Measurements from ENCODE around the gene EPN2. TPM values are rescaled to one million over a fixed set of nuclear protein-coding genes. Genes with fewer than 3 reads are reported as not detected.

The EPN2 gene
- total and polyA plus RNA-seq, 12 donors, result 12.0 to 53.8 (median 22.5) TPM

DNA sequence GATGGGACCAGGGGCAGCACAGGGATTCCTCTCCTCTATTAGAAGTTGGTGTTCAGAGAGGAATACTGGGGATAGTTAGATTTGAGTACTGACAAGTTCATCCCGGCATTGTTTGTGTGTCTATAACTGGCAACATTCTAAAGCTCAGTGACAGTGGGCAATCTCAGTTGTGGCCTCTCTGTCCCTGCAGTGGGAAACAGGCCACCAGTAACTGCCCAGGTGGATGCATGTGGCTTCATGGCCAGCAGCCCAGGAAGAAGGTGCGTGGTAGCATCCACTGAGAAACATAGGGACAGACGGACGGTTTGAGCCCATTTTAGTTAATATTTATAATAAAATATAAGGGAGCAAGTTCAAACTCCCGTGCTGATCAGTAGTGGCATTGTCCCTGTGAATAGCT is 73.8 kb downstream of the EPN2 start:
- Histone ChIP-seq H3K4me3 (no peak overlapping the region), H3K36me3 (replicated peaks in 1 of 2) (peaks cover 0 to 35% of the 10 kb centered on the region in 2 donors), H3K27me3 (no peaks in the 10 kb centered on the region), H3K9me3 (replicated peaks in 1 of 3) (no peaks in the 10 kb centered on the region), H3K27ac (no peak overlapping the region), H3K4me1 (replicated peaks in 1 of 2) (peaks cover 0 to 1% of the 10 kb centered on the region in 2 donors)
- intact Hi-C loops (cut with DNase I), result no loop called here
- WGBS, 4 donors, result 94 to 97% (median 95%) methylated on average over 4 to 5 of the region's 5 CpGs
- peak in 1 of 7 donors; percentile 5 for DNase-seq
- no peak for TF ChIP-seq POLR2A (IDR thresholded peaks at IDR 0.05)
- TF ChIP-seq, protein P1, sequence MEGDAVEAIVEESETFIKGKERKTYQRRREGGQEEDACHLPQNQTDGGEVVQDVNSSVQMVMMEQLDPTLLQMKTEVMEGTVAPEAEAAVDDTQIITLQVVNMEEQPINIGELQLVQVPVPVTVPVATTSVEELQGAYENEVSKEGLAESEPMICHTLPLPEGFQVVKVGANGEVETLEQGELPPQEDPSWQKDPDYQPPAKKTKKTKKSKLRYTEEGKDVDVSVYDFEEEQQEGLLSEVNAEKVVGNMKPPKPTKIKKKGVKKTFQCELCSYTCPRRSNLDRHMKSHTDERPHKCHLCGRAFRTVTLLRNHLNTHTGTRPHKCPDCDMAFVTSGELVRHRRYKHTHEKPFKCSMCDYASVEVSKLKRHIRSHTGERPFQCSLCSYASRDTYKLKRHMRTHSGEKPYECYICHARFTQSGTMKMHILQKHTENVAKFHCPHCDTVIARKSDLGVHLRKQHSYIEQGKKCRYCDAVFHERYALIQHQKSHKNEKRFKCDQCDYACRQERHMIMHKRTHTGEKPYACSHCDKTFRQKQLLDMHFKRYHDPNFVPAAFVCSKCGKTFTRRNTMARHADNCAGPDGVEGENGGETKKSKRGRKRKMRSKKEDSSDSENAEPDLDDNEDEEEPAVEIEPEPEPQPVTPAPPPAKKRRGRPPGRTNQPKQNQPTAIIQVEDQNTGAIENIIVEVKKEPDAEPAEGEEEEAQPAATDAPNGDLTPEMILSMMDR (IDR thresholded peaks at IDR 0.05), result no peak

DNA sequence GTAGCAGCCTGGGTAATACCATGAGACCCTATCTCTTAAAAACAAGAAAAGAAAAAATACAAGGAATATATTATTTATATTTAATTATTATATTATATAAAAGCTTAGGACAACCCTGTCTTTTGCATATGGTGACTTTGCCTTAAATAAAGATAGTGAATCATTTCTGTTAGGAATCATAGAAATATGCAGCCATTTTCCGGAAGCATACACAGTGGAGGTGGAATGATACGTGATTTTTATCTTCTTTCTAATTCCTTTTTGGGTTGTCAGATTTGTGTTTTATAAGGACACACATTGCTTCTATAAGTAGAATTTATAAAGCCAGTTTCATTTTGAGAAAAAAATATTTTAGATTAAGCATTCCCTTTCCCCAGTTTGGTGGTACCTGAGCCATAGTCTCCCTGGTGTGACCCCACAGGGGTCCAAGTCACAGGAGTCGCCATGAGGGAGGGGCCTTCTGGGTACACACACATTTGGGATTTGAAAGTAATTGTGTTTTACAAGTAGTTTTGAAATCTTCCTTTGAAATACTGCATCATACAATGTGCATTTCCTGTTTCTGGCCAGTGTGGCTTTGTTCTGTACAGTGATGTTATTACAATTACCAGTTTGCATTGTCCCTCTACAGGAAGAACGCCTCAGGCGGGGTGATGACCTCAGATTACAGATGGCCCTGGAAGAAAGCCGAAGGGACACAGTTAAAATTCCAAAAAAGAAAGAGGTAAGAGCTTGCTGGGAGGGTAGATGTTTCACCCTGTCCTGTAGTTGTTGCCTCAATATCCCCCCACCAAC is 74.5 kb downstream of the EPN2 start:
- Histone ChIP-seq H3K27ac (peak overlapping the region in 2 of 5 donors; percentile 36 to 38), H3K36me3 (replicated peaks in 1 of 2) (peaks cover 0 to 35% of the 10 kb centered on the region in 2 donors), H3K4me1 (replicated peaks in 1 of 2) (peaks cover 0 to 4% of the 10 kb centered on the region in 2 donors), H3K9me3 (replicated peaks in 1 of 3) (no peaks in the 10 kb centered on the region), H3K27me3 (no peaks in the 10 kb centered on the region), H3K4me3 (no peak overlapping the region)
- no peak for TF ChIP-seq POLR2A (IDR thresholded peaks at IDR 0.05)
- TF ChIP-seq, protein P1 (IDR thresholded peaks at IDR 0.05), result no peak
- intact Hi-C loops (cut with DNase I), result no loop called here
- 71 to 85% (median 80%) methylated on average over 6 of the region's 6 CpGs for WGBS, 4 donors
- peak in 2 of 7 donors; percentile 22 to 27 for DNase-seq

DNA sequence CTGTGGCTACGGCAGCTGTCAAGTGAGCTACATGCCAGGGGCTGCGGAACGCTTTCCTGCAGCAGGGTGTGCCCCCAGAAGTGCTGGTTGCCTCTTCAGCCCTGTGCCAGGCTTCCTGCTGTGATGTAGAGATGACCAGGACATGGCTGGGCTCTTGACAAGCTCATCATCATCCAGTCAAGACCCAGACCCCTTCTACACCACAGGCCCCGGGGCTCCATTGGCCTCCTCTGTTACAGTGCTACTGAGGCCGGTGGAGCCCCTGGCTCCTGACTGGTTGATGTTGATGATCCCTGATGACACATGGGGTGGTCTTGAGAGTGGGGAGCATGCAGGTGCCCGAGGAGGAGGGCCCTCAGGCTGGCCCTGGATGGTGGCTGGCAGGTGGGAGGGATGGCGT is 75.2 kb downstream of the EPN2 start:
- peak in 1 of 7 donors; percentile 11 for DNase-seq
- H3K27ac ChIP-seq, result peak overlapping the region in 1 of 5 donors; percentile 36
- WGBS, 4 donors, result 91 to 100% (median 95%) methylated on average over 4 to 7 of the region's 7 CpGs

DNA sequence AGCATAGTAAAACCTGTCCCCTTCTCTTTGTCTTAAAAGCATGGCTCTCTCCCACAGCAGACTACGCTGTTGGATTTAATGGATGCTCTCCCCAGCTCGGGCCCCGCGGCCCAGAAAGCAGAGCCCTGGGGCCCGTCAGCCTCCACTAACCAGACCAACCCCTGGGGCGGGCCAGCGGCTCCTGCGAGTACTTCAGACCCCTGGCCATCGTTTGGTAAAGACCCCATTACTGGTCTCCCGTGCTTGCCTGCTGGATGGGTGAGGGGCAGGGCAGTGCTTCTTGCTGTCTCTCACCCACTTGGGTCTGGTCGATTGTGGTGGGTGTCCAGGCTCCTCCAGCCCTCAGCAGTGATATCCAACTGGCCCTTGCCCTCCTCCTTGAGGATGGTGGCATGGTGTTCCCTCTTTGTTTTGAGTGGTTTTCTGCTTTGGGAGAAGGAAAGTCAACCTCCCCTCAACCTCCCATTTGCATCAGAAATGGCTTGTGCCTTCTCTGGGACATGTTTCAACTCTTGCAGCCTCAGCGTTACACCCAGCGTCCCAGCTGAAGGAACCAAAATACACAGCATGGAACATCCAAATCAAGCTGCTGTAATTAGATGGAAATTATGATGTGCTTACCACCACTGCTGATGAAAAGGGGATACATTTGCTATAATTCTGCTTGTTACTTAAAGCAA is 76.0 kb downstream of the EPN2 start:
- intact Hi-C loops (cut with DNase I), result no loop called here
- H3K4me3 ChIP-seq, result no peak overlapping the region
- H3K27me3 ChIP-seq, result no peaks in the 10 kb centered on the region
- H3K9me3 ChIP-seq (replicated peaks in 1 of 3), result no peaks in the 10 kb centered on the region
- TF ChIP-seq, protein P1 (IDR thresholded peaks at IDR 0.05), result no peak
- TF ChIP-seq POLR2A (IDR thresholded peaks at IDR 0.05), result no peak
- H3K36me3 ChIP-seq (replicated peaks in 1 of 2), result peaks cover 0 to 35% of the 10 kb centered on the region in 2 donors
- peak overlapping the region in 1 of 5 donors; percentile 36 for H3K27ac ChIP-seq
- H3K4me1 ChIP-seq (replicated peaks in 1 of 2), result peaks cover 6 to 19% of the 10 kb centered on the region in 2 donors
- WGBS, 4 donors, result 94 to 95% (median 95%) methylated on average over 5 to 13 of the region's 13 CpGs
- DNase-seq, result peak in 1 of 7 donors; percentile 11

More for the DNA sequence above, 75.2 kb downstream of the EPN2 start:
- no peaks in the 10 kb centered on the region for H3K9me3 ChIP-seq (replicated peaks in 1 of 3)
- H3K27me3 ChIP-seq, result no peaks in the 10 kb centered on the region
- no peak overlapping the region for H3K4me3 ChIP-seq
- no peak for TF ChIP-seq POLR2A (IDR thresholded peaks at IDR 0.05)
- TF ChIP-seq, protein P1 (IDR thresholded peaks at IDR 0.05), result no peak
- intact Hi-C loops (cut with DNase I), result no loop called here
- H3K4me1 ChIP-seq (replicated peaks in 1 of 2), result peaks cover 6 to 12% of the 10 kb centered on the region in 2 donors
- H3K36me3 ChIP-seq (replicated peaks in 1 of 2), result peaks cover 0 to 35% of the 10 kb centered on the region in 2 donors

Measured in adrenal gland (tissue), 12 donors.